ENCODE results near the gene RELN.
"Not testable (repeated sequence)": the region's sequence is repeated elsewhere in the genome, so short reads cannot be mapped to it uniquely, and the experiment has no call there.

Gene RELN

GRCh38 chr7:103902917-103903316 is 86.5 kb downstream of the RELN start:
- DNase-seq (ENCODE audit: extremely low spot score), result no peak
- TF ChIP-seq NFRKB (IDR thresholded peaks at IDR 0.05), result no peak
- no peak for TF ChIP-seq SP1 (IDR thresholded peaks at IDR 0.05)
- TF ChIP-seq FOXM1 (IDR thresholded peaks at IDR 0.05; ENCODE audit: borderline replicate concordance), result no peak
- CTCF ChIA-PET, result no interaction called here
- POLR2A ChIA-PET, result no interaction called here

- CTCF ChIA-PET, result not testable (repeated sequence)
Measured at GRCh38 chr7:103896826-103897225, 92.6 kb downstream of the RELN start.

GRCh38 chr7:103894656-103895596 is 94.5 kb downstream of the RELN start:
- TF ChIP-seq ZNF384 (IDR thresholded peaks at IDR 0.05) (no peak), ELF4 (IDR thresholded peaks at IDR 0.05) (no peak), L3MBTL2 (conservative IDR thresholded peaks at IDR 0.05) (no peak), HDGF (IDR thresholded peaks at IDR 0.05; ENCODE audit: borderline replicate concordance) (no peak), FOXA1 (IDR thresholded peaks at IDR 0.05) (no peak), ARNT (IDR thresholded peaks at IDR 0.05) (no peak), TARDBP (IDR thresholded peaks at IDR 0.05) (no peak), SP1 (IDR thresholded peaks at IDR 0.05) (no peak), SUZ12 (IDR thresholded peaks at IDR 0.05) (no peak), BHLHE40 (IDR thresholded peaks at IDR 0.05; ENCODE audit: borderline replicate concordance) (no peak), PKNOX1 (IDR thresholded peaks at IDR 0.05) (no peak), FOXM1 (IDR thresholded peaks at IDR 0.05; ENCODE audit: borderline replicate concordance) (no peak), FOXK2 (IDR thresholded peaks at IDR 0.05) (no peak), CTBP1 (IDR thresholded peaks at IDR 0.05; ENCODE audit: borderline replicate concordance) (no peak)
- ChIA-PET POLR2A (no interaction called here), CTCF (no interaction called here)
- no peak for DNase-seq (ENCODE audit: extremely low spot score)

More at GRCh38 chr7:103896826-103897225, 92.6 kb downstream of the RELN start:
- POLR2A ChIA-PET; DNase-seq (ENCODE audit: extremely low spot score): not testable (repeated sequence)

GRCh38 chr7:103893350-103893749 is 96.1 kb downstream of the RELN start:
- ChIA-PET CTCF (no interaction called here), POLR2A (no interaction called here)
- DNase-seq (ENCODE audit: extremely low spot score), result no peak
- no peak for TF ChIP-seq FOXM1 (IDR thresholded peaks at IDR 0.05; ENCODE audit: borderline replicate concordance)
- no peak for TF ChIP-seq FOXA1 (IDR thresholded peaks at IDR 0.05)
- TF ChIP-seq SUZ12 (IDR thresholded peaks at IDR 0.05), result no peak
- no peak for TF ChIP-seq NFRKB (IDR thresholded peaks at IDR 0.05)
- no peak for TF ChIP-seq ELF4 (IDR thresholded peaks at IDR 0.05)
- no peak for TF ChIP-seq CTBP1 (IDR thresholded peaks at IDR 0.05; ENCODE audit: borderline replicate concordance)
- TF ChIP-seq HDGF (IDR thresholded peaks at IDR 0.05; ENCODE audit: borderline replicate concordance), result no peak
- TF ChIP-seq LEF1 (IDR thresholded peaks at IDR 0.05; ENCODE audit: borderline replicate concordance), result no peak
- TF ChIP-seq FOXK2 (IDR thresholded peaks at IDR 0.05), result no peak
- no peak for TF ChIP-seq ZNF384 (IDR thresholded peaks at IDR 0.05)
- no peak for TF ChIP-seq SP1 (IDR thresholded peaks at IDR 0.05)
- no peak for TF ChIP-seq TARDBP (IDR thresholded peaks at IDR 0.05)

GRCh38 chr7:103889451-103889850 is 100.0 kb downstream of the RELN start:
- ChIA-PET CTCF (no interaction called here), POLR2A (no interaction called here)
- no peak for DNase-seq (ENCODE audit: extremely low spot score)
- TF ChIP-seq FOXA1 (IDR thresholded peaks at IDR 0.05), result no peak

- ChIA-PET CTCF (no interaction called here), POLR2A (no interaction called here)
- TF ChIP-seq ZNF384 (IDR thresholded peaks at IDR 0.05), result no peak
- no peak for TF ChIP-seq SUZ12 (IDR thresholded peaks at IDR 0.05)
- no peak for TF ChIP-seq TARDBP (IDR thresholded peaks at IDR 0.05)
- no peak for TF ChIP-seq LEF1 (IDR thresholded peaks at IDR 0.05; ENCODE audit: borderline replicate concordance)
- no peak for TF ChIP-seq NFRKB (IDR thresholded peaks at IDR 0.05)
- TF ChIP-seq FOXM1 (IDR thresholded peaks at IDR 0.05; ENCODE audit: borderline replicate concordance), result no peak
- TF ChIP-seq HDGF (IDR thresholded peaks at IDR 0.05; ENCODE audit: borderline replicate concordance), result no peak
- TF ChIP-seq FOXK2 (IDR thresholded peaks at IDR 0.05), result no peak
- no peak for DNase-seq (ENCODE audit: extremely low spot score)
Measured at GRCh38 chr7:103888603-103889153, 100.8 kb downstream of the RELN start.

- peak; percentile 8 for DNase-seq (ENCODE audit: extremely low spot score)
- CTCF ChIA-PET, result no interaction called here
- TF ChIP-seq SP1 (IDR thresholded peaks at IDR 0.05), result no peak
- TF ChIP-seq FOXK2 (IDR thresholded peaks at IDR 0.05), result no peak
- no peak for TF ChIP-seq FOXA1 (IDR thresholded peaks at IDR 0.05)
- no peak for TF ChIP-seq ELF4 (IDR thresholded peaks at IDR 0.05)
- TF ChIP-seq ZNF384 (IDR thresholded peaks at IDR 0.05), result no peak
- no peak for TF ChIP-seq FOXM1 (IDR thresholded peaks at IDR 0.05; ENCODE audit: borderline replicate concordance)
- TF ChIP-seq TARDBP (IDR thresholded peaks at IDR 0.05), result no peak
- TF ChIP-seq LEF1 (IDR thresholded peaks at IDR 0.05; ENCODE audit: borderline replicate concordance), result no peak
- no peak for TF ChIP-seq CTBP1 (IDR thresholded peaks at IDR 0.05; ENCODE audit: borderline replicate concordance)
- TF ChIP-seq L3MBTL2 (conservative IDR thresholded peaks at IDR 0.05), result no peak
- TF ChIP-seq PKNOX1 (IDR thresholded peaks at IDR 0.05), result no peak
- TF ChIP-seq BHLHE40 (IDR thresholded peaks at IDR 0.05; ENCODE audit: borderline replicate concordance), result no peak
- POLR2A ChIA-PET, result no interaction called here
Measured at GRCh38 chr7:103887853-103888602, 101.4 kb downstream of the RELN start.

Measured in HEK293T (cell line).